GM12878 (cell line): ENCODE data around the gene UBE2J2. TPM values are rescaled to one million over a fixed set of nuclear protein-coding genes. Genes with fewer than 3 reads are reported as not detected.
A peak's percentile ranks its signal among the peaks of the same experiment; 100 is the strongest.

Experiments
- ATAC-seq: fragments of 200-7000 bp; cut with Tn5 transposase; 3 replicates; pipeline ENCODE4 v1.9.1; 2020; ENCODE audit warnings: mild to moderate bottlenecking, moderate library complexity
- BruUV-seq: library from RNA; stranded (reverse); fragments of 400-500 nt; replicated peaks from 2 replicates; lab custom pipeline; 2021; lab: Mats Ljungman, UMichigan
- CTCF ChIA-PET: fragments of 300-600 bp; sonication (Branson Sonifier 250); formaldehyde crosslinking; extraction: SDS; loops from one replicate; lab custom pipeline; 2021; ENCODE audit warnings: inconsistent platforms; lab: Yijun Ruan, JAX
- POLR2A ChIA-PET: fragments of 350-600 bp; formaldehyde crosslinking; extraction: SDS; loops from one replicate; lab custom pipeline; 2021; ENCODE audit warnings: inconsistent platforms; lab: Charles Lee
- RAD21 ChIA-PET: fragments of 300-600 bp; sonication (Branson Sonifier 250); formaldehyde crosslinking; loops from one replicate; lab custom pipeline; 2023; ENCODE audit warnings: antibody characterized with exemption; ENCODE audit not compliant: unreplicated experiment; lab: Charles Lee
- SMC1A ChIA-PET: fragments of 300-600 bp; sonication (Branson Sonifier 250); formaldehyde crosslinking; loops from one replicate; lab custom pipeline; 2023; ENCODE audit not compliant: unreplicated experiment, uncharacterized antibody; lab: Charles Lee
- DNase-seq: peaks from one replicate; pipeline ENCODE4 v3.0.0-alpha.2; 2011; ENCODE audit warnings: low read depth, low spot score
- FAIRE-seq: peaks from 3 replicates; lab custom pipeline; 2011; peaks lifted over from hg19 to GRCh38; lab: Jason Lieb, UNC
- H2AFZ ChIP-seq: 2 replicates; pipeline ENCODE4 v1.6.0; 2011; ENCODE audit warnings: low read depth, low read length, control low read depth; ENCODE audit not compliant: control insufficient read depth
- H3K27ac ChIP-seq: 2 replicates; pipeline ENCODE4 v1.5.1; 2011; ENCODE audit warnings: control low read depth; ENCODE audit not compliant: control insufficient read depth, insufficient read depth
- H3K27me3 ChIP-seq, 2 experiments: replicated peaks in 1 of 2; 2 replicates each; pipeline versions ENCODE4 v1.6.0 to v1.6.1; 2011; ENCODE audit warnings: low read length in 1 of 2; ENCODE audit not compliant: control insufficient read depth in 2 of 2, insufficient read depth in 2 of 2
- H3K36me3 ChIP-seq, 2 experiments: 2 replicates each; pipeline ENCODE4 v1.5.1; 2011; ENCODE audit warnings: low read length in 1 of 2; ENCODE audit not compliant: control insufficient read depth in 2 of 2, insufficient read depth in 2 of 2
- H3K4me1 ChIP-seq: 2 replicates; pipeline ENCODE4 v1.6.1; 2011; ENCODE audit warnings: mild to moderate bottlenecking, low read length, moderate library complexity, mixed read lengths; ENCODE audit not compliant: control insufficient read depth, insufficient read depth
- H3K4me2 ChIP-seq: 2 replicates; pipeline ENCODE4 v1.6.0; 2011; ENCODE audit warnings: control low read depth; ENCODE audit not compliant: control insufficient read depth, insufficient read depth
- H3K4me3 ChIP-seq: fragments of 200-600 bp; sonication (generic); 2 replicates; pipeline ENCODE4 v1.5.1; 2016
- H3K79me2 ChIP-seq: 2 replicates; pipeline ENCODE4 v1.6.0; 2011; ENCODE audit warnings: low read length; ENCODE audit not compliant: control insufficient read depth, insufficient read depth
- H3K9ac ChIP-seq: 2 replicates; pipeline ENCODE4 v1.8.0; 2011; ENCODE audit warnings: low read length, control low read depth, mixed read lengths; ENCODE audit not compliant: control insufficient read depth, insufficient read depth
- H3K9me3 ChIP-seq: replicated peaks from 3 replicates; pipeline ENCODE4 v1.5.1; 2011; ENCODE audit warnings: mild to moderate bottlenecking, low read length; ENCODE audit not compliant: control insufficient read depth, insufficient read depth
- H4K20me1 ChIP-seq: 2 replicates; pipeline ENCODE4 v1.6.0; 2011; ENCODE audit not compliant: control insufficient read depth, insufficient read depth
- RUNX3 ChIP-seq: IDR thresholded peaks from 2 replicates; pipeline ENCODE4 v1.6.1; 2012; ENCODE audit warnings: low read length, inconsistent platforms
- WGBS: methylation state at CpG from one replicate; pipeline ENCODE4 v1.1.6; 2016; ENCODE audit warnings: low lambda C conversion rate; ENCODE audit not compliant: insufficient replicate concordance, insufficient coverage; ENCODE audit errors: missing lambda C conversion rate; 5-methylcytosine and 5-hydroxymethylcytosine counted together
- in situ Hi-C: fragments of 300-500 bp; cut with MboI; formaldehyde crosslinking; loops from 9 replicates; pipeline ENCODE4 v1.14.3; 2018; ENCODE audit warnings: mixed read lengths
- intact Hi-C: fragments of 100-400 bp; cut with micrococcal nuclease; formaldehyde crosslinking; loops from one replicate; pipeline ENCODE4 v1.14.2; 2022; ENCODE audit not compliant: unreplicated experiment
- polyA plus RNA-seq, 11 experiments: library from polyadenylated mRNA; depleted of rRNA in 4 of 11; unstranded in 6 of 11; stranded (reverse) in 5 of 11; fragments of >200 nt; fragmentation: Nextera tagmentation in 4 of 11; fragmentation: Illumina TruSeq in 1 of 11; extraction: Ambion mirVana in 4 of 11; extraction: Trizol in 1 of 11; gene quantifications; 1 replicate in 1 of 11; 2 replicates in 10 of 11; pipeline versions ENCODE4 v1.2.1 to v1.2.3, GENCODE V29; 2011 to 2016; ENCODE audit warnings: inconsistent platforms in 2 of 11, missing spikeins in 2 of 11, low read depth in 1 of 11
- total RNA-seq, 4 experiments: library from RNA; depleted of rRNA in 3 of 4; stranded (reverse); fragments of >200 nt in 3 of 4; fragmentation: Illumina TruSeq in 1 of 4; extraction: Trizol in 1 of 4; gene quantifications; 2 replicates each; pipeline versions ENCODE4 v1.2.1 to v1.2.3, GENCODE V29; 2013 to 2021
- TF ChIP-seq, protein P1 (sequence below): IDR thresholded peaks from 2 replicates; pipeline ENCODE4 v1.6.1; 2012; ENCODE audit warnings: mild to moderate bottlenecking, low read depth, low read length

The UBE2J2 gene
- total and polyA plus RNA-seq, 10 of the 15 experiments (the other 5 are each of a cell fraction or from before 2014, with no cell fraction given): 0.72 to 70.5 (median 49.2) TPM

DNA sequence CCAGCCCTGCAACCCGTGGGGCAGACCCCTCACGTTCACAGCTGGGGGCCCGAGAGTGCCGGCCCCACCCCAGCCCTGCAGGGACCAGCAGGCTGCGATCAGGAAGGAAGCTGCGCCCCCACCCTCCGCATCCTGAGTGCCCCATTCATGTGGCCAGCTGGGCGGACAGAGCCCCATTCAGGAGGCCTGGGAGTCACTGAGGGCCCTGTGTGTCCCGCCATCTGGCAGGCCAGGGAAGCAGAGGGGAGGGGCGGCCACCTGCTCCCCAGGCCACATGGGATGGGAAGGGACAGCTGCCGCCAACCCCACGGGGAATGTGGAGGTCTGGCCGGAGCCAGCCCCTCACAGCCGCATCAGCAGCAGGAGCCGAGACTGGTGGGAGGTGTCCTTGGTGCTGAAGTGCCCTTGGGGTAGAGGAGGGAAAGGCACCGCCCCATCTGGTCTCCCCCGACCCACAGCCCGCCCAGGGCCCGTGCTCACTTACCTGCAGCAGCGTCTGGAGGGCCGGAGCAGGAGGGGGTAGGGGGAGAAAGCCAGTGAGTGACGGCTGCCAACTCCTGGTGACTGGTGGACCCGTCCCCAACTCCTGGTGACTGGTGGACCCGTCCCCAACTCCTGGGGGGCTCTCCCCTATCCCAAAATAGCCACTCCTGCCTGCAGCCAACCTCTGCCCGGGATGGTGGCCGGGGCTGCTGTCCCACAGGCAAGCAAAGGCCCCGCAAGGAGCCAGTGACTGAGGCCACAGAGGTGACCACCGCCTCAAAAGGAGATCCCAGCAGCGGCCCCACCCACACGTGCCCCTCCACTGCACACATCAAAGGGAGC is 25.4 kb upstream of the UBE2J2 start:
- no peaks in the 10 kb centered on the region for H3K27me3 ChIP-seq
- intact Hi-C loops (no loop called here), in situ Hi-C loops (no loop called here)
- no peak overlapping the region for H3K4me2 ChIP-seq
- TF ChIP-seq RUNX3: no peak
- TF ChIP-seq, protein P1, sequence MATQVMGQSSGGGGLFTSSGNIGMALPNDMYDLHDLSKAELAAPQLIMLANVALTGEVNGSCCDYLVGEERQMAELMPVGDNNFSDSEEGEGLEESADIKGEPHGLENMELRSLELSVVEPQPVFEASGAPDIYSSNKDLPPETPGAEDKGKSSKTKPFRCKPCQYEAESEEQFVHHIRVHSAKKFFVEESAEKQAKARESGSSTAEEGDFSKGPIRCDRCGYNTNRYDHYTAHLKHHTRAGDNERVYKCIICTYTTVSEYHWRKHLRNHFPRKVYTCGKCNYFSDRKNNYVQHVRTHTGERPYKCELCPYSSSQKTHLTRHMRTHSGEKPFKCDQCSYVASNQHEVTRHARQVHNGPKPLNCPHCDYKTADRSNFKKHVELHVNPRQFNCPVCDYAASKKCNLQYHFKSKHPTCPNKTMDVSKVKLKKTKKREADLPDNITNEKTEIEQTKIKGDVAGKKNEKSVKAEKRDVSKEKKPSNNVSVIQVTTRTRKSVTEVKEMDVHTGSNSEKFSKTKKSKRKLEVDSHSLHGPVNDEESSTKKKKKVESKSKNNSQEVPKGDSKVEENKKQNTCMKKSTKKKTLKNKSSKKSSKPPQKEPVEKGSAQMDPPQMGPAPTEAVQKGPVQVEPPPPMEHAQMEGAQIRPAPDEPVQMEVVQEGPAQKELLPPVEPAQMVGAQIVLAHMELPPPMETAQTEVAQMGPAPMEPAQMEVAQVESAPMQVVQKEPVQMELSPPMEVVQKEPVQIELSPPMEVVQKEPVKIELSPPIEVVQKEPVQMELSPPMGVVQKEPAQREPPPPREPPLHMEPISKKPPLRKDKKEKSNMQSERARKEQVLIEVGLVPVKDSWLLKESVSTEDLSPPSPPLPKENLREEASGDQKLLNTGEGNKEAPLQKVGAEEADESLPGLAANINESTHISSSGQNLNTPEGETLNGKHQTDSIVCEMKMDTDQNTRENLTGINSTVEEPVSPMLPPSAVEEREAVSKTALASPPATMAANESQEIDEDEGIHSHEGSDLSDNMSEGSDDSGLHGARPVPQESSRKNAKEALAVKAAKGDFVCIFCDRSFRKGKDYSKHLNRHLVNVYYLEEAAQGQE: peak; percentile 86
- WGBS: 34% methylated on average over 22 of the region's 30 CpGs
- no peaks in the 10 kb centered on the region for H3K9me3 ChIP-seq
- ChIA-PET POLR2A (no interaction called here), SMC1A (no interaction called here), RAD21 (no interaction called here), CTCF (interaction anchor here (1.0 kb wide), 1 partner anchor 267 kb away, joined by 4 read pairs; no protein-coding TSS in a partner anchor)
- H3K36me3 ChIP-seq: no peaks in the 10 kb centered on the region
- H4K20me1 ChIP-seq: no peaks in the 10 kb centered on the region
- H2AFZ ChIP-seq: no peak overlapping the region
- BruUV-seq: no TSS peak
- no peaks in the 10 kb centered on the region for H3K4me1 ChIP-seq
- DNase-seq (no peak), FAIRE-seq (no peak), ATAC-seq (peak; percentile 61)
- H3K27ac ChIP-seq: no peak overlapping the region
- H3K79me2 ChIP-seq: no peaks in the 10 kb centered on the region
- H3K4me3 ChIP-seq: no peak overlapping the region
- no peak overlapping the region for H3K9ac ChIP-seq
